AG04450 (cell line): ENCODE measurements around the gene PRKAG1. TPM values are rescaled to one million over a fixed set of nuclear protein-coding genes. Genes with fewer than 3 reads are reported as not detected.
A peak's percentile ranks its signal among the peaks of the same experiment; 100 is the strongest.

ENCODE experiments used
- CTCF ChIA-PET: fragments of 300-600, 350-600 bp; formaldehyde crosslinking; extraction: SDS; loops from one replicate; lab custom pipeline; 2022; ENCODE audit warnings: antibody characterized with exemption, inconsistent platforms; lab: Charles Lee
- POLR2A ChIA-PET: fragments of 350-600 bp; formaldehyde crosslinking; extraction: SDS; loops from one replicate; lab custom pipeline; 2021; ENCODE audit warnings: antibody characterized with exemption, inconsistent platforms; lab: Yijun Ruan, JAX
- DNase-seq: peaks from one replicate; pipeline ENCODE4 v3.0.0-alpha.2; 2011; ENCODE audit warnings: low read depth, low spot score
- H3K27ac ChIP-seq: one replicate; pipeline ENCODE4 v1.5.1; 2012; ENCODE audit warnings: low read depth, low read length, control low read depth
- H3K27me3 ChIP-seq: one replicate; pipeline ENCODE4 v1.6.0; 2012; ENCODE audit warnings: low read length; ENCODE audit not compliant: control insufficient read depth, insufficient read depth
- H3K4me3 ChIP-seq: 2 replicates; pipeline ENCODE4 v1.5.1; 2011; ENCODE audit warnings: mild to moderate bottlenecking, low read depth, low read length, control low read depth
- H3K9me3 ChIP-seq: 2 replicates; pipeline ENCODE4 v1.5.1; 2012; ENCODE audit warnings: low read length; ENCODE audit not compliant: control insufficient read depth, insufficient read depth
- CTCF ChIP-seq: IDR thresholded peaks from 2 replicates; pipeline ENCODE4 v1.5.1; 2011; ENCODE audit warnings: low read depth, low read length, control low read depth, inconsistent platforms
- polyA plus RNA-seq: library from polyadenylated mRNA; depleted of rRNA; stranded (reverse); fragments of >200 nt; gene quantifications from 2 replicates; pipeline ENCODE4 v1.2.3, GENCODE V29; 2011

PRKAG1 gene
- polyA plus RNA-seq, 1 experiment, result 130 TPM

GRCh38 chr12:48999371-49000131 is 19.0 kb downstream of the PRKAG1 start, which contains the start of gene DDN:
Gene DDN, minus strand, starts transcription at chr12:48999375. Its CDS starts 88 bp downstream, at chr12:48999287.
- H3K27ac ChIP-seq, result peak within 1 kb of the TSS; percentile 31
- ChIA-PET CTCF (interaction anchor here (1.2 to 4.9 kb wide), 3 partner anchors 11 to 146 kb away, joined by 3 to 27 read pairs (median 7); no protein-coding TSS in a partner anchor), POLR2A (interaction anchor here (0.9 to 1.0 kb wide), 2 partner anchors 42 to 70 kb away, joined by 3 to 4 read pairs; partner anchors contain the start of genes ARF3 and RHEBL1)

GRCh38 chr12:48998497-48999353 is 19.9 kb downstream of the PRKAG1 start:
- no peak for DNase-seq
- H3K9me3 ChIP-seq, result no peaks in the 10 kb centered on the region; the same call in 1 of the 2 replicates
- TF ChIP-seq CTCF, result no peak
- peaks cover 15% of the 10 kb centered on the region for H3K27me3 ChIP-seq
- peak overlapping the region; percentile 37 for H3K4me3 ChIP-seq
- ChIA-PET POLR2A (interaction anchor here (0.6 to 0.9 kb wide), 2 partner anchors 71 kb away, joined by 3 to 4 read pairs; partner anchors contain the start of gene RHEBL1), CTCF (interaction anchor here (1.2 to 4.9 kb wide), 3 partner anchors 10 to 145 kb away, joined by 3 to 27 read pairs (median 7); no protein-coding TSS in a partner anchor)
- no peak overlapping the region for H3K27ac ChIP-seq

More at GRCh38 chr12:48999371-49000131, 19.0 kb downstream of the PRKAG1 start, which contains the start of gene DDN:
- H3K4me3 ChIP-seq, result peak within 1 kb of the TSS; percentile 37
- no peak for TF ChIP-seq CTCF
- no peak for DNase-seq
- H3K9me3 ChIP-seq, result no peaks in the 10 kb centered on the region; the same call in 1 of the 2 replicates
- H3K27me3 ChIP-seq, result peaks cover 12% of the 10 kb centered on the region

GRCh38 chr12:48997719-48998496 is 20.7 kb downstream of the PRKAG1 start:
- peak overlapping the region; percentile 37; the same call in 1 of the 2 replicates for H3K4me3 ChIP-seq
- CTCF ChIA-PET, result interaction anchor here (0.6 to 7.7 kb wide), 12 partner anchors 8 to 145 kb away, joined by 3 to 95 read pairs (median 6); partner anchors contain the start of gene WNT1
- no peak for TF ChIP-seq CTCF
- DNase-seq, result no peak
- H3K27ac ChIP-seq, result no peak overlapping the region
- peaks cover 23% of the 10 kb centered on the region for H3K27me3 ChIP-seq
- POLR2A ChIA-PET, result interaction anchor here (0.6 kb wide), 1 partner anchor 72 kb away, joined by 3 read pairs; the partner anchor contains the start of gene RHEBL1
- H3K9me3 ChIP-seq, result no peaks in the 10 kb centered on the region; the same call in 1 of the 2 replicates
